Measurements from ENCODE around the gene CES5A.

CES5A gene

DNA sequence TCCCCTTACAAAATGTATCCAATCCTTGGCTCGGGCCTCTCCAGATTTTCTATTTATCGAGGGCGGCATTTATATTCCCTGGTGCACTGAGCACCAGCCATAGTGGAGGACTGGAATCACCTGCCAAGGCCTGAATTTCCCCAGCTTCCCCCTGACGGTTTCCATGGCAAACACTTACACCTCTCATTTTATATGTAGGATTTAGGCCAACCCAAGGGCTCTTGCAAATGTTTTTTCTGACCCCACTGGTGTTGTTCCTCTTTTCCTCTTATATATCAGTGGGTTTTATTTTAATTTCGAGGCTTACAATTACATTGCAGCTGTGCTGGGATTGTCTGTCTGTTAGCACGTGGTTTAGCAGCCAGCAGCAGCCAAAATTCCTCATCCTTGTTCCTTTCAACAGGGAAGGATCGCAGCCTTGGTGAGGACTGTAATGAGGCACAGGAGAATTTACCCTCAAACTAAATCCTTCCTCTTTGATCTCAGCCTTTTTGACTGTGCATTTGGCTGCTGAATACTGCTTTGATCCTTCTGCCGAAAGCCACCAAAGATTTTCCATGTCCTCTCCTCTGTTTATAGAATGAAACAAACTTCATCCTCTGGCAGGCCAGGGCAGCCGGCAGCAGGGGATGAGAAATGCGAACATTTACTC is 26.5 kb upstream of the CES5A start:
- TF ChIP-seq, protein P1, sequence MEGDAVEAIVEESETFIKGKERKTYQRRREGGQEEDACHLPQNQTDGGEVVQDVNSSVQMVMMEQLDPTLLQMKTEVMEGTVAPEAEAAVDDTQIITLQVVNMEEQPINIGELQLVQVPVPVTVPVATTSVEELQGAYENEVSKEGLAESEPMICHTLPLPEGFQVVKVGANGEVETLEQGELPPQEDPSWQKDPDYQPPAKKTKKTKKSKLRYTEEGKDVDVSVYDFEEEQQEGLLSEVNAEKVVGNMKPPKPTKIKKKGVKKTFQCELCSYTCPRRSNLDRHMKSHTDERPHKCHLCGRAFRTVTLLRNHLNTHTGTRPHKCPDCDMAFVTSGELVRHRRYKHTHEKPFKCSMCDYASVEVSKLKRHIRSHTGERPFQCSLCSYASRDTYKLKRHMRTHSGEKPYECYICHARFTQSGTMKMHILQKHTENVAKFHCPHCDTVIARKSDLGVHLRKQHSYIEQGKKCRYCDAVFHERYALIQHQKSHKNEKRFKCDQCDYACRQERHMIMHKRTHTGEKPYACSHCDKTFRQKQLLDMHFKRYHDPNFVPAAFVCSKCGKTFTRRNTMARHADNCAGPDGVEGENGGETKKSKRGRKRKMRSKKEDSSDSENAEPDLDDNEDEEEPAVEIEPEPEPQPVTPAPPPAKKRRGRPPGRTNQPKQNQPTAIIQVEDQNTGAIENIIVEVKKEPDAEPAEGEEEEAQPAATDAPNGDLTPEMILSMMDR (IDR thresholded peaks at IDR 0.05; ENCODE audit: insufficient read depth, missing control alignments), result no peak
- no peak for FAIRE-seq
- no peak for DNase-seq (ENCODE audit: insufficient read length, low spot score)

DNA sequence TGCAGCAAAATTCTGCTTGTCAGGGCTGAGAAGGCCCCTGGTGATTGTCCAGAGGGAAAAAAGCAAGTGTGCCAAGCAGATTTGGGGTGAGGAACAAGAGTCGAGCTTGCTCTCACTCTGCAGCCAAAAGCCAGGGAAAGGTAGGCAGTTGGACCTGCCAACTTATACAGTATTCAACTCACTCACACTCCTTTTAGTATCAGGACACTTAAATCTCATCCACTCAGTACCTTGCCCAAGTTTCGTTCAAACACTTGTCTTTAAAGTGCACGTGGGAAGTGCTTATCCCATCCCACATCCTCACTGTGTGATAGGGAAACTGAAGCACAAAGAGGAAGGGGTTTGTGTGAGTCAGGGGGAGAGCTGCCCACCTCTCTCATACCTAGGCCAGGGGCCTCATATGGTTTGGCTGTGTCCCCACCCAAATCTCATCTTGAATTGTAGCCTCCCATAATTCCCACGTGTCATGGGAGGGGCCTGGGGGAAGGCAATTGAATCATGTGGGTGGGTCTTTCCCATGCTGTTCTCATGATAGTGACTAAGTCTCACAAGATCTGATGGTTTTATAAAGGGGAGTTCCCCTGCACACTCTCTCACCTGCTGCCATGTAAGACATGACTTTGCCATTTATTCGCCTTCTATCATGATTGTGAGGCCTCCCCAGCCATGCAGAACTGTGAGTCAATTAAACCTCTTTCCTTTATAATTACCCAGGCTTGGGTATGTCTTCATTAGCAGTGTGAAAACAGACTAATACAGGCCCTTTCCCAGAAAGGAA is 25.6 kb upstream of the CES5A start:
- FAIRE-seq, result no peak
- DNase-seq (ENCODE audit: insufficient read length, low spot score), result no peak
- TF ChIP-seq, protein P1 (IDR thresholded peaks at IDR 0.05; ENCODE audit: insufficient read depth, missing control alignments), result no peak

- DNase-seq (ENCODE audit: insufficient read length, low spot score) (no peak), FAIRE-seq (no peak)
- TF ChIP-seq, protein P1 (IDR thresholded peaks at IDR 0.05; ENCODE audit: insufficient read depth, missing control alignments), result no peak
These were observed 24.7 kb upstream of the CES5A start for GRCh38 chr16:55899857-55900256.

- FAIRE-seq (no peak), DNase-seq (ENCODE audit: insufficient read length, low spot score) (no peak)
- TF ChIP-seq, protein P1 (IDR thresholded peaks at IDR 0.05; ENCODE audit: insufficient read depth, missing control alignments), result no peak
These were observed 23.4 kb upstream of the CES5A start for GRCh38 chr16:55898592-55898991.

- DNase-seq (ENCODE audit: insufficient read length, low spot score), result no peak
- TF ChIP-seq, protein P1 (IDR thresholded peaks at IDR 0.05; ENCODE audit: insufficient read depth, missing control alignments), result no peak
These were observed 17.6 kb upstream of the CES5A start for GRCh38 chr16:55892821-55893220.

GRCh38 chr16:55889518-55889917 is 14.3 kb upstream of the CES5A start:
- DNase-seq (ENCODE audit: insufficient read length, low spot score) (no peak), FAIRE-seq (no peak)
- TF ChIP-seq, protein P1 (IDR thresholded peaks at IDR 0.05; ENCODE audit: insufficient read depth, missing control alignments), result no peak

More at GRCh38 chr16:55892821-55893220, 17.6 kb upstream of the CES5A start:
- FAIRE-seq, result no peak

DNA sequence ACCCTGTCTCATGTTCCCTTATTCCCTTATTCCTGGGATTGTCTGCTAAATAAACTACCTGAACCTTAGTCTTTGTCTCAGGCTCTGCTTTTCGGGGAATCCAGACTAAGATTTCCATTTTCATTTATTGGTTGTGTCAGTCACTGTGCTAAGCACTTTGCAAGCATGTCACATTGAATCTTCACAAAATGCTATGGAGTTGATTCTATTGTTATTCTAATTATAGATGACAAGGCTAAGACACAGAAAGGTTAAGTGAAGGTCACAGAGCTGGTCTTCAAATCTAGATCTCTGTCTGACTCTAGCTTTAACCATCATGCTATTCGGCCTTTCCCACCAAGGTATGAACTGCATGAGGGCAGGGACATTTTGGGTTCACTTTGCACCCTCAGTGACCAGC is 13.4 kb upstream of the CES5A start:
- no peak for FAIRE-seq
- no peak for DNase-seq (ENCODE audit: insufficient read length, low spot score)
- TF ChIP-seq, protein P1 (IDR thresholded peaks at IDR 0.05; ENCODE audit: insufficient read depth, missing control alignments), result no peak
